A673 (cell line): ENCODE data around the gene MRPS25.

Experiments
- CTCF ChIP-seq: fragments of 300-800, 200-600 bp; sonication (generic); conservative IDR thresholded peaks from 2 replicates; pipeline ENCODE4 v1.5.1; 2017; ENCODE audit warnings: low read depth, mild to moderate bottlenecking, antibody characterized with exemption, low read length, moderate library complexity, mixed read lengths
- EZH2 ChIP-seq: fragments of 200-600 bp; sonication (generic); IDR thresholded peaks from 2 replicates; pipeline ENCODE4 v1.6.1; 2017; ENCODE audit warnings: borderline replicate concordance, low read depth, mild to moderate bottlenecking, mixed read lengths, antibody characterized with exemption, low read length; ENCODE audit not compliant: poor library complexity, severe bottlenecking

DNA sequence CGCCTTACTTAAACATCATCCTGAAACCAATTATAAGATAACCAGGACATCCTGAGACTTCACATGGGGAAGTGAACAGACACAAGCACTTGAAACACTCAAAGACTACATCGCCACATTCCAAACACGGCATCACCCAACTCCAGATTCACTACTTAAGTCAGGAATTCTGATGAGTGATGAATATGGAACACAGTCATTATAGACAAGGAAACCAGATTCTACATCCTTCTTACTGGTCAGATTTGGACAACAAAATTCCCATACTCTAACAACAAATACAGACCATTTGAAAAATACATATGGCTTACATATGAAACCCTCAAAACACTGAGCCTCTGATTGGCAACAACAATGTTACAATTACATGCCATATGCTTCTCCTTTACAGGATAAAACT, 46.9 kb upstream of the MRPS25 start:
- TF ChIP-seq CTCF (no peak), EZH2 (no peak)
